Activated CD4-positive, alpha-beta T cell treated with anti-CD3 and anti-CD28 coated beads, Interleukin-2, amount 50 U/mL, for 16 hours (primary cell): ENCODE data around the gene DRAXIN.

Source experiments
- DNase-seq: peaks from one replicate; pipeline ENCODE4 v3.0.0-alpha.2; 2020

The DRAXIN gene

GRCh38 chr1:11690397-11691301 lies 861 bp upstream of the DRAXIN start:
- no peak for DNase-seq

- no peak for DNase-seq
Measured at GRCh38 chr1:11691928-11692711, 610 bp downstream of the DRAXIN start.

GRCh38 chr1:11693024-11693590 lies 1.6 kb downstream of the DRAXIN start:
- DNase-seq: peak; percentile 60

GRCh38 chr1:11693917-11694316 lies 2.4 kb downstream of the DRAXIN start:
- no peak for DNase-seq

GRCh38 chr1:11695861-11696260 lies 4.4 kb downstream of the DRAXIN start:
- no peak for DNase-seq

- no peak for DNase-seq
Measured at GRCh38 chr1:11697188-11697892, 5.8 kb downstream of the DRAXIN start.

- DNase-seq: no peak
Measured at GRCh38 chr1:11697893-11698210, 6.3 kb downstream of the DRAXIN start.

- no peak for DNase-seq
Measured at GRCh38 chr1:11700601-11701467, 9.3 kb downstream of the DRAXIN start.

GRCh38 chr1:11701551-11701961 lies 10.0 kb downstream of the DRAXIN start:
- DNase-seq: no peak

- DNase-seq: no peak
Measured at GRCh38 chr1:11701981-11702803, 10.7 kb downstream of the DRAXIN start.

GRCh38 chr1:11703357-11704193 lies 12.1 kb downstream of the DRAXIN start:
- no peak for DNase-seq

GRCh38 chr1:11704194-11704529 lies 12.7 kb downstream of the DRAXIN start:
- no peak for DNase-seq

- no peak for DNase-seq
Measured at GRCh38 chr1:11704691-11705475, 13.4 kb downstream of the DRAXIN start.

- DNase-seq: no peak
Measured at GRCh38 chr1:11705596-11705995, 14.1 kb downstream of the DRAXIN start.

- no peak for DNase-seq
Measured at GRCh38 chr1:11706292-11706691, 14.8 kb downstream of the DRAXIN start.

- DNase-seq: no peak
Measured at GRCh38 chr1:11707621-11708276, 16.2 kb downstream of the DRAXIN start.

GRCh38 chr1:11708554-11709350 lies 17.2 kb downstream of the DRAXIN start:
- DNase-seq: no peak

- DNase-seq: no peak
Measured at GRCh38 chr1:11711490-11711889, 20.0 kb downstream of the DRAXIN start.
